NCI-H2029 (cell line): ENCODE results near the gene MAP7D2.

ENCODE experiments used
- DNase-seq: peaks from one replicate; lab custom pipeline; 2025; lab: John Stamatoyannopoulos, UW

Gene MAP7D2

DNA sequence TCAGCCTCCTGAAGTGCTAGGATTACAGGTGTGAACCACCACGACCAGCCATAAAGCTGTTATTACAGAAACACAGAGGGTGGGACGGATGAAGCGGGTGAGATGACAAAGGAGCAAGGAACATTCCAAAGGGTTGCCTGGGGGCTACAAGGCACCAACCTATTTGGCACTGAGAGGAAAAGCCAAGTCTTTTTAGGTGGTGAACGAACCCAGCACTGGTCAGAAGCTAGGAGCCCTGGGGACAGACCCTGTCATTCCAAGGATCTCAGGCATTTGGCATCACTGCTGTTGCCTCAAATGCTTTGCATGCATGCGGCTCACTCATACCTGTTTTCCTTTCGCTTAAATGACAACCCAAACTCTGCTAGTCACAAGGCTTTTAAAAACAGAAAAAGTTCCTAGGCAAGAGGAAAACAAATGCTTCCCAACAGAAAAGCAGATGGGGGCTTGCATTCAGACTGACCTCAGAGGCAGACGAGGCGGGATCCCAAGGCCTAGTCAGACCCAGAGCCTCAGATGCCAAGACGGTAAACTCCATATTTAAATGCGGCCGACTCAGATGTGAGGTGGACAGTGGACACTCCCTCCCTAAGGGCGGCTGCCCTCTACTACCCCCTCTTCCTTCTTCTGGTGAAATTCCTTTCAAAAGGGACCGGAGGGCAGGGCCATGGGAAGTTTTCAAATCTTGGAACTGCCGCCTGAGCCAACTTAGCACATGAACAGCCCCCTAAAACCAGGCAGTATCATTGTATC is 4.5 kb downstream of the MAP7D2 start:
- DNase-seq, result no peak

DNA sequence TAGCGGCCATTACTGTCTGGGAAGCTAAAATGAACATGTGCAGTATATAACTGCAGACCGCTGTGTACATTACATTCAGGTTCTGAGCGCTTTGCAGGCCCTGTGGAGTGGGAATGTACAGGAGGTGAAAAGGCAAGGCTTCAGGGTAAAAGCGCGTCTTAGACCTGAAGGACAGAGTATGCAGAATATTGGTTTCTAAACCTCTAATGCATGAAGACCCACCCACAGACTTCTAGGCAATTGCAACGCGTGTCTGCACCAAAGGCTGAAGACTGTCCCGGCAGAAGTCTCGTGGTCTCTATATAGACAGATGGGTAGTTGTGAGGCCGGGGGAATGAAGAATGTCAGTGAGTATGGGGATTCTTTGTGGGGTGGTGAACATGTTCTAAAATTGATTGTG is 5.4 kb downstream of the MAP7D2 start:
- DNase-seq, result no peak

DNA sequence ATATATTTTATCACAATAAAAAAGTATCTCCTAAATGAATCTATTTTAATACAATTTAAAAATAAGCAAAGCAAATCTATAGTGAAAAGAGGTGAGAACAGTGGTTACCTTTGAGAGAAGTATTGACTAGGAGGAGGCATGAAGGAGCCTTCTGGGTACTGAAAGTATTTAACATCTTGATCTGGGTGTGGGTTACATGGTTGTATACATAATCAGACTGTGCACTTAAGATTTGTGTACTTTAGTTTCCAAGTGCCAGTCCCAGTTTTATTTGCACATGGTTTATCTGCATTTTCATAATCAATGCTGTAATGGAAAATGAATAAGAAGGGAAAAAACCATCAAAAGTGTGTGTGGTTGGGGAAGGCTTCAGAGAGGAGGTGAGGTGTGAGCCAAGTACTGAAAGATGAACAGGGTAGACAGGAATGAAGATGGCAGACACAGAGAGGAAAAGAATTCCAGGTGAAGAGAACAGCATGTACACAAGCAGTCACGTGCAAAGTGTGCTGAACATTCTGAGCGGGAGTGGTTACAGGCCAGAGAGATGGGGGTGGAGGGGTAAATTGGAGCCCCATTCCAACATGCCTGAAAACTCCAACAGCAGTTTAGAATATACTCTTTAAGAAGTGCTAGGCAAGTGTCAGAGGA is 14.6 kb downstream of the MAP7D2 start:
- no peak for DNase-seq

DNA sequence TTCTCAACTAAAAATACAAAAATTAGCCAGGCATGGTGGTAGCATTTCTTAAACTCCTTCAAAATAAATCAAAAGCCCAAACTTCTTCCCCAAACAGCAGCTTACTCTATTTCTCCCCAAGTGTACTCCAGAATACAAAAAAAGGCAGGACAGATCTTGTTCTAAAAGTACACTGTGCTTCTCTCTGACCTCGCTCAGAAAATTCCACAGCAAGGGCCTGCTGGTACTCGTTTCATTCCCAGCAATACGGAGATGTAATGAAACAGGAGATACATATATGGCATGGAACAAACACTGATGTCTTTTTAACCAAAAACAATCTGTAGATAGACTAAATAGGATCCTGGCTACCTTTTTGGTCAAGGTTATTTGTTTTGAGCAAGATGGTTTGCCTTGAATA is 25.2 kb downstream of the MAP7D2 start:
- DNase-seq, result no peak

DNA sequence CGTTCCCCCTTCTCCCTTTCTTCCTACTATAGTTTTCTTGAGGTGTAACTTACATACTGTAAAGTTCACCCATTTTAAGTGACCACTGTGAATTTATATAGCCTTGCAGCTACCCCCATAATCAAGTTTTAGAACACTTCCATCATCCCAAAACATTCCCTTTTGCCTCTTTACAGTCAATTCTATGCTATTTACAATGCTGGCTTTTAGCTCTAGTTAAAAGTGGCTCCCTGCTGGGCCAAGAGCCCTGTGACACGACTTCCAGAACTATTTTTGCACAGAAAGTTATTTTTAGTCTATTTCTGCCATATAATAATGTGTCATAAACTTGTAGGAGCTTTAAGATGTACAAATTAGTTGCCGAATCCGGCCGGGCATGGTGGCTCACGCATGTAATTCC is 26.9 kb downstream of the MAP7D2 start:
- DNase-seq, result no peak

DNA sequence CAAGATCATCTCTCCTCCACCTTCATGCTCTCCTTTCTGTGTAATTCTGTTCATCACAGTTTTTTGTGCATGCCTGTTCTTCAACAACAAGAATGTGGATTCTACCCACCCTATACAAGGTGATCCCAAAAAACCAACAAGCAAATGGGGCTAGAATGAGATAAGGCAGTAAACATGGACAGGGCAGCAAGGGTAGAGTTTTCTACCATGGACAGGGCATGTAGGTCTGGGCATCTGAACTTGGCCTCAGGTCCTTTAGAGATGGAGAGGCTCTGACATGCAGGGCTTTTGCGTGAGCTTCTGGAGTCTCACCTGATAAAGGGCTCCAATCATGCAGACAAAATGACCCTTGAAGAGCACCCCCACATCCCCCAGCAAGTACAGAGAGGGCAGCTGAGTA is 36.4 kb downstream of the MAP7D2 start:
- no peak for DNase-seq

DNA sequence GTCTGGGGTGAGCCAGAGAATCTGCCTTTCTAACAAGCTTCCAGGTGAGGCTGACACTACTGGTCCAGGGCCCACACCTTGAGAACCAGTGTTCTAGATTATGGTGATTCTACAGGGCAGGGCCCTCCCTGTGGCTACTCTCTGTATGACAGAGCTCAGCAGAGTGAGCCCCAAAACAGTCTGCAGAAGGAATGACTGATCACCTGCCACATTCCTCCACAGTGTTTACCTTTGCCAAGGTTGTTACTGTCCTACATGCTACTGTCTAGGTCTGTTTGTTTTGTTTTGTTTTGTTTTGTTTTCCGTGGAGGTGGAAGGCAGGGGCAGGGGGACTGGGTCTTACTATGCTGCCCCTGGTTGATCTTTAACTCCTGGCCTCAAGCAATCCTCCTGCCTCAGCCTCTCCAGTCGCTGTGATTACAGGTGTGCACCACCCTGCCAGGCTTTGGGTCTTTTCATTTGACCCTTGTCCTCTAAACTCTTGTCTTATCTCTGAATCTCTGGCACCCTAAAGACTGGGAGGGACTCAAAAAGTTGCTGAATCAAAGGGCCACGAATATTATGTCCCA is 45.1 kb downstream of the MAP7D2 start:
- DNase-seq, result no peak

DNA sequence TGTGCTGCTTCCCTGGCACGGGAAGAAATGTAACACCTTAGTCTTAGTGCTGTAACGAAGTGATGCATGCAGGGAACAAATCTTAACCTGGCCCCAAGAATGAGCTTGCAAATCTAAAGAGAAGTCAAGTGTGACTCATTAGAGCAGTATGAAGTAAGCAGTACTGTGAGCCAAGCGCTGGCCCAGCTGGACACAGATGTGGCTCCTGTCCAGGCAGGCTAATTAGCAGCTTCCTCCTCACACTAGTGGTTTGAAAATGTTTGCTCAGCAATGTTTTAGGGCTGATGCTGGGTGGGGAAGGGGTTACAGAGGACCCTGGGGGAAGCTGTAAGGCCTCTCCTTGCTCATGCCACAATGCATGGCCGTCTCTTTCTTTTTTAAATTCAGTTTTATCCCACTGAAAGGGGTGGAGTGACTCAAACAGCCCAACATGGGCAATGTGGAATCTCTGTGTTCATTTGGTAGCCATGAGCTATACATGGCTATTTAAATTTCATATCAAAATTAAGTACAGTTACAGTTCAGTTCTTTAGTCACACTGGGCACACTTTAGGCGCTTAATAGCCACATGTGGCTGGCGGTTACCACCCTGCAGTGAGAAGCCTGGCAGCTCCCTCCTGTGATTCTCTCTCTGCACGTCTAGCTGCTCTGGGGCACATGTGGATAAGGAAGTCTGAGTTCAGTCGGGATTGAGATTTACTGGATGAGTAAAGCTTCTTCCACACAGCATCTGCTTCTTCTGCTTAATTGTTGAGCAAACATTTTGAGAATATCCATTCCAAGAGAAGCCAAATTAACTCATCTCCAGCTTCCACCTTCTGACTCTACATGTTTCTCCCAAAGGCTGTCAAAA is 48.8 kb downstream of the MAP7D2 start:
- DNase-seq, result peak; percentile 55

DNA sequence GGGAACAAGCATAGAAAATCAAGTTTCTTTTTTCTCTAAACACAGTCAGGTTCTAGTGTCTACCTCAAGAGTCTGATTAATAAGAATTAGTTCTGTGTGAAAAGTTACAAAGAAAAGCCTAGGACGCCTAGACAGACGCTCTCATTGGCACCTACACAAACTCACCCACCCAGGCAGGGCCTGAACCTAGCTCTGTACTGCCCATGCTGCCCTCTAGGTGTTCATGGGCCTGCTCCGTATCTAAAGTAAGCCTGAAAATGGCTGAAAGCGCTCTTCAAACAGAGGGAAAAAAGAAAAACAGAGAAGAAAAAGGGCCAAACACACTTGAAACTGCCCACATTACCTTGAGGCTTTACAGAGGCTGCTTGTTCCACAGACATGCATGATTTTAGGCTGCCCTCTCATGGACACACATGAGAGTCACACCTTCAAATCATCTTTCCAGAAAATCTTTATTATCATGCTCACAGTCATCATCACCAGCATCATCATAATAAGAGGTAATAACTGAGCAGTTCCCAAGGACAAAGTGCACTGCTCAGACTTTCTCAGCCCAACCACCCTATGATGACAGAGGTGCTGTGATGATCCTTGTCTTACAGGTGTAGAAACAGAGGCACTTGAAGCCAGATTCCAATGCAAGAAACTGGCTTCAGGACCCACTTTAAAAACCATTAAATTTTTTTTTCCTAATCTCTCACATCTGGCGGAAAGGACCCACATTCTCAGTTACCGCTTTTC is 49.6 kb downstream of the MAP7D2 start:
- DNase-seq, result peak; percentile 4

DNA sequence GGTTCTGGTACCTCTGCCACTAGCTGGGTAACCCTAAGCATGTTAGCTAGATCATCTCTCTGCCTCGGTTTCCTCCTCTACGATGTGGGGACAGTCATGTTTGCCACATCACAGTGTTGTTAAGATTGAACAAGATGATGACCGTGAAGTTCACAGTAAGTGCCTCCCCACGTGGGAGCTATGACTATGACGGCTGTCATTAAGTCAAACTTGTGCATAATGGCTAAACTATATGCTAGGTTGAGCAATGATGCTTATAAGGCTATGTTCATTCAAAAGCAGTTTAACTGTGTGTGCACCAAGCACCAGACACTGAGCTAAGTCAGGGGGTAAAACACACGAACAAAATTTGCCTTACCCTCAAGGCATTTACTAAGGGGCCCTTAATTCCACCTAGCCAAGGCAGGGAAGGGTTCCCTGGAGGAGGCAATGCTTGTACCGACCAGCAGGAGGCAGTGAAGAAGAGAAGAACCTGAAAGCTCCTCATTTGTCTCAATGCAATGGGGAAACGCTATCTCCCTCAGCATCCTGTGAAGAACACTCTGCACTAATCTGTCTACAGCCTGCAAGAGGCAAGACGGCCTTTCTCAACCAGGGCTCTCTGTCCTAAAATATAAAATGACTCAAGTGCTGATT is 52.9 kb downstream of the MAP7D2 start:
- no peak for DNase-seq

DNA sequence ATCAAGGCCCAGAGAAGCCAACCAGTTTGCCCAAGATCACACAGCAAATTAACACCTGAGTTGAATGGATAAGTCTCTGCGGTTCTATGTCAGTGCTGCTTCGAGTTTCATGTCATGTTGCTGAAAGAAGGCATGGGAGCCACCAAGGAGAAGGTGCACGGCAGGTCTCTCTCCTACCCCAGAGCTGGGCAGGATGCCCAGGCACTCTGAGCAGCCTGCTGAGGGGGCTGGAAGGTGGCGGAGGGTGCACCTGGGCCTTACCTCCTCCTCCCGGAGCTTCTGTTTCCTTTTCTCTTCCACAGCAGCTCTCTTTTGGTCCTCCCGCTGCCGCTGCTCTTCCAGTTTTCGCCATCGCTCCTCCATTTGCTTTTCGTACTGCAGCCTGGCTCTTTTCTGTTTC is 53.6 kb downstream of the MAP7D2 start:
- DNase-seq, result no peak

DNA sequence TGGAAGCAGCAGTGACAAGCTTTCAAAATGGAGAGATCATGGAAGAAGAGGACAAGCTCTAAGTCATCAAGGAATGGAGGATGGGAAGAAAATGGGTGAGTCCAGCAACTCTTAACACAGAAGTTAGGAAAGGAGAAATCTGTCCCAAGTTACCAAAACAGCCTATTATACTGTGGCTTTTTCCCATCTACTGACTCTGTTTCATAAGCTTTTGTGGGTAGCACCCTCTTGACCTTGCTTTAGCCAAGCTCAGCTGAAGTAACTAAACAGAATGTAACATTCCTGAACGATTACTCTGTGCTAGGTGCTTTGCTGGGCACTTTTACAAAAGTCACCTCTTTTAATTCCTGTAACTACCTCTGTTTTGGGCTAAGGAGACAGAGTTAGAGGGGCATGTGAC is 54.9 kb downstream of the MAP7D2 start:
- DNase-seq, result no peak

DNA sequence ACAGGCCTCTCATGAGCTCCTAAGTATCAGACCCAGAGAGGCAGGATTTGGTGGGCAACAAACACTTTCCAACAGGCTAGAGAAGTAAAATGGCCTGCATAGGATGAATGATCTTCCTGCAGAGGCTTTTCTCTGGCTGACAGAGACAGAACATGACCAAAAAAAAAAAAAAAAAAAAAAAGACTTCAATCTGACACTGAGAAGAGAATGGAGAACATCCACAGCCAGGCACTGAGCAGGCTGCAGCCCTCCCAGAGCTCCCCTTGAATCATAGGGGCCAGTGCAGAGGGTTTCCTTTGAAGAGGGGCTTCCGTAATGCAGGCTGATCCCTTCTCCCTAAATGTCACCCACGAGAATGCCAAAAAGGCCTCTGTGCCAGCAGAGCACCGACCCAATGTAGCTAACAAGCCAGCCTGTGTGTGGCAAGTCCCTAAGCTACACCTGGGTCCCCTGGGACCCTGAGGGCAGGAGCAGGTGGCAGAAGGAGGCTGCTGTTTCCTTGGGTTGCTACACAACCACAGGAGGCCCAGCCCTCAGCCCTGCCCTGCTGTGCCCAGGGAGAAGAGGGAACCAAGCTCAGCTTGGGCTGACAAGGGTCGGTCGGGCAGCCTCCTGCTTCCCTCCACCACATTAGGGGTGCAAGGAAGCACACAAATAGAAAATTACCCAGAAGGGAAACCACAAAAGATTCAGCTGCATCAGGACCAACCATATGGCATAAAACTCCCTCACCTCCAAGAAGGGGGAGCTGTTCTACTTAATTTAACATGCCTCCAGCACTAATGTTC is 55.6 kb downstream of the MAP7D2 start:
- DNase-seq, result no peak

DNA sequence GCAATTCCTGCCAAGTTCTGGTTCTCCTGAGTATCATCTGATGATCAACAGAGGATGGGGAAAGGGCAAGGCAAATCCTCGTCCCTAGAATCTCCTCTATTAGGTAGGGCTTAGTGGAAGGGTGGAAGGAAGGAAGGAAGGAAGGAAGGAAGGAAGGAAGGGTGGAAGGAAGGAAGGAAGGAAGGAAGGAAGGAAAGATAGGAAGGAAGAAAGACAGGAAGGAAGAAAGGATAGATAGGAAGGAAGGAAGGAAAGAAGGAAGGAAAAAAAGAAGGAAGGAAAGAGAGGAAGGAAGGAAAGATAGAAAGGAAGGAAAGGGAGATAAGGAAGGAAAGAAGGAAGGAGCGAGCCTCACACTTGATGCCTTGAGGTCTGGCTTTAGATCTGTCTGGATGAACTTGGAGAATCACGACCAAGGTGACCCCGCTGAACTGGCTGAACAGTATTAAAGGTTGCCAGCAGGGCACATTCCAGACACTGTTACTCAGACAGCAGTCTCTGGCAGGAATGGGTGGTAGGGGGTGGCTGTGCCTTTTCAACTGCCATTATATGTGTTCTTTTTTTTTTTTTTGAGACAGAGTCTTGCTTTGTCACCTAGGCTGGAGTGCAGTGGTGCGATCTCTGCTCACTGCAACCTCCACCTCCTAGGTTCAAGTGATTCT is 57.1 kb downstream of the MAP7D2 start:
- DNase-seq, result no peak

DNA sequence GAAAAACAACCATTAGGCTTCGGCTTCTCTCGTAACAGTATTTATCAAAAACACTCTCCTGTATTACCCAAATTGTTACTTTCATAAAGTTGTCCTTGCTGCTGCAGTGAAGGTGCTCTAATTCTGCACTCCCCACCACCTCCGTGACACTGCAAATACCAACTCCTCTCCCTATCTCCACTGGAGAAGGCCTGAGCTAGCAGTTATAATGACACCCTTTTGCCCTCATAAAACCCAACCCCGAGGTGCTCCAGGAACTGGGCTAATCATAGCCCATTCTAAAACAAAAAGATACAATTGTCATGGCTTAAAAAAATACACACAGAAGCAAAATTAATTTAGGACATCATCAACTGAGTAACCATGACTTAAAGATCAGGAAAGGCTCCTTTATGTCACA is 59.2 kb downstream of the MAP7D2 start:
- no peak for DNase-seq

DNA sequence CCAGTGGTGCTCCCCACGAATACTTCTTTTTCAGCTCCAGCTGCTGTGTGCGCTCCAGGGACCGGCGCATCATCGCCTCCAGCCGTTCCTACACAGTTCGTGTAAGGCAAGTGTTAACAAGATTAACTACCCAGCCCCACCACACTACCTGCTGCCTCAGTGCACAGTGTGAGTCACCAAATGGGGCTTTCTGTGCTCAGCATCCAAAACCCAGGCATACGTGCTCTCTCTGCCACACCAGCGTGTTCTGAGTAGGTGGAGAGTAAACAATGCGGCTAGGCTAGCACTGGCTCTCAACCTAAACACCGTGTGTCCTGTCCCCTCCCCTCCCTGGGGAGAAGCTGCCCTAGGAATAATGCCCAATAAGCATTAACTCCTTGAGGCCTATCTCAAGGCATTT is 60.0 kb downstream of the MAP7D2 start:
- DNase-seq, result no peak

DNA sequence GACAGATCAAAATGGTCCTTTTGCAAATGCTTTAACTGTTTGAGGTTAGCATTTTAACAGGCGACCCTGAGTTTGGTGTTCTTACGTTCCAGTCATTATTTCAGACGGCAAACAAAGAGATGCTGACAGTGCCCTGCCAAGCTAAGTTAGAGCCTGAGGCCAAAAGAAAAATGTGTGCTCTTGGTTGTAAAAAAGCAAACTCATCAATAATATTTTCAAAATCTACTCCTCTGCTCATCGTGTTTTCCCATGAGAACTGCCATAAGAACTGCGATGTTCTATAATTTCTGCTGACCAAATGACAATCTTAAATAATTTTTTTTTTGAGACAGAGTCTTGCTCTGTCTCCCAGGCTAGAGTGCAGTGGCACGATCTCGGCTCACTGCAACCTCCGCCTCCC is 63.2 kb downstream of the MAP7D2 start:
- no peak for DNase-seq

DNA sequence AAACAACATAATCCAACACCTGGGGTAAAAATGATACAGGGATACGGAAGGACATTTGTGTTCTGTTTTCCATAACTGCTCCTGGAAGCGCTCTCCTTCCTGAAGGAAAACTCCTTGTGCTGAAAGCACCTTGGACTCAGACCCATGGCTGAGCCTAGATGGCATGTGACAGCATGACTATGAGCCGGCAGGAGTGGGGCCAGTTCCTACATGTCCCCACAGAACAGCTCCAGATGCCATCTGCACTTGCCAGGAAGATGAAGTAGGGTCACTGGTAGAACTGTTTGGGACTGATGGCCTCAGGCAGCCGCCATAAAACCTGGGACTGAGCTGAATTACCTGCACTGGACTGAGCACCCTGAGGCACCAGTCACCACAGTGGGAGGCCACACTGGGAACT is 69.8 kb downstream of the MAP7D2 start:
- no peak for DNase-seq

DNA sequence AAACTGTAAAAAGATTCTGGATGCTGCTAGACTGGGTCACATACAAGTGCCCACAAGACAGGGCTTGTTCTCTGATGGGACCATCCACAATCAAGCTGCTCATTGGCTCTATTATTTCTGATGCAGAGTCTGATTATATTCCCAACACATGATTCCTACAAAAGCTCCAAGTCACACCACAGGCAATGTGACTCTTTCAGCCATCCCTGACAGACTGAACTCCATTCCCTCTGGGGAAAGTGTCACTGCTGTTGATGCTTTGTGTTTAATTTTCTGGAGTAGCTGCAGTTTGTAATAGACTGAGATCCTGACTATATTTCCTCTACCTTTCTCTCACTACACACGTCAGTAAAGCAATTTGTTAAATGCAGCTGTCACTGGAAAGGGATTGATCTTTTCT is 70.5 kb downstream of the MAP7D2 start:
- no peak for DNase-seq

DNA sequence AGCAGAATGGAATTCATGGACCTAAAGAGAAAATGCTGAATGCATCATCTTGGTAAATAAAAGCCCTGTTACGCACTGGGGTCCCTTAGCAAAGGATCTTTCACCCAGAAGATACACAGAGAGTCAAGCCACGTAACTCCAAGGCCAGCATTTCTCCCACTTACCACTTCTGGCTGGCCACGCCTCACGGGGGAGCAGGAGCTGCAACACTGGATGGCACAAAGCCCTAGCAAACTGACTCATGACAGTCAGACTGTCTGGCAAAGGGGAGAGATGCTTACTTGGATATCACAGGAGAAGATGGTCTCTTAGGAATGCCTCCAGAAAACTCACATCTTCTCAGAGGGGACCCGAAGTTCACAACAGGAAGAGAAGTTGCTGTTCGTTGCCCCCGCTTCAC is 74.5 kb downstream of the MAP7D2 start:
- no peak for DNase-seq
